GM20000 (cell line): Measurements from ENCODE around the gene SDHAF3.
"Not testable (repeated sequence)": the region's sequence is repeated elsewhere in the genome, so short reads cannot be mapped to it uniquely, and the experiment has no call there.

Experiments used
- DNase-seq: peaks from one replicate; pipeline ENCODE4 v3.0.0; 2012; ENCODE audit warnings: low spot score
- TF ChIP-seq, protein P1 (sequence below): IDR thresholded peaks from 2 replicates; pipeline ENCODE4 v1.5.1; 2012; ENCODE audit warnings: mild to moderate bottlenecking, control low read depth; ENCODE audit errors: extremely low read depth, missing control alignments

SDHAF3 gene

GRCh38 chr7:97116308-97116707 lies 1.2 kb upstream of the SDHAF3 start:
- TF ChIP-seq, protein P1, sequence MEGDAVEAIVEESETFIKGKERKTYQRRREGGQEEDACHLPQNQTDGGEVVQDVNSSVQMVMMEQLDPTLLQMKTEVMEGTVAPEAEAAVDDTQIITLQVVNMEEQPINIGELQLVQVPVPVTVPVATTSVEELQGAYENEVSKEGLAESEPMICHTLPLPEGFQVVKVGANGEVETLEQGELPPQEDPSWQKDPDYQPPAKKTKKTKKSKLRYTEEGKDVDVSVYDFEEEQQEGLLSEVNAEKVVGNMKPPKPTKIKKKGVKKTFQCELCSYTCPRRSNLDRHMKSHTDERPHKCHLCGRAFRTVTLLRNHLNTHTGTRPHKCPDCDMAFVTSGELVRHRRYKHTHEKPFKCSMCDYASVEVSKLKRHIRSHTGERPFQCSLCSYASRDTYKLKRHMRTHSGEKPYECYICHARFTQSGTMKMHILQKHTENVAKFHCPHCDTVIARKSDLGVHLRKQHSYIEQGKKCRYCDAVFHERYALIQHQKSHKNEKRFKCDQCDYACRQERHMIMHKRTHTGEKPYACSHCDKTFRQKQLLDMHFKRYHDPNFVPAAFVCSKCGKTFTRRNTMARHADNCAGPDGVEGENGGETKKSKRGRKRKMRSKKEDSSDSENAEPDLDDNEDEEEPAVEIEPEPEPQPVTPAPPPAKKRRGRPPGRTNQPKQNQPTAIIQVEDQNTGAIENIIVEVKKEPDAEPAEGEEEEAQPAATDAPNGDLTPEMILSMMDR, result no peak
- no peak for DNase-seq

DNA sequence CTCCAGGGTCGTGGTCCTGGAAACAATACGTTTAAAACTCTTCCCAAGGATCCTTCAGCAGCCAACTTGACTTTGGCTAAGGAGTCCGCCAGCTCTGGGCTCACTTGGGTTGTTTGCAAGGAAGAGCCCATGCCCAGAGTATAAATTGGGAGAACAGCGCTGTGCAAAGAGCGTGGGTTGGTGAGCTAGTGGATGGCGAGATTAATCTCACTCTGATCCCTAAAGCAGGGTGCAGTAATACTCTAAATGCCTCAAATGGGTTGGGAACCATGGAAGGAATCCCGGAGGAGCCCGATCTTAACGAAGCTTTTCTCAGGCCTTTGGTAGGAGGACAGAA lies 495 bp upstream of the SDHAF3 start:
- DNase-seq, result no peak
- TF ChIP-seq, protein P1, result no peak

DNA sequence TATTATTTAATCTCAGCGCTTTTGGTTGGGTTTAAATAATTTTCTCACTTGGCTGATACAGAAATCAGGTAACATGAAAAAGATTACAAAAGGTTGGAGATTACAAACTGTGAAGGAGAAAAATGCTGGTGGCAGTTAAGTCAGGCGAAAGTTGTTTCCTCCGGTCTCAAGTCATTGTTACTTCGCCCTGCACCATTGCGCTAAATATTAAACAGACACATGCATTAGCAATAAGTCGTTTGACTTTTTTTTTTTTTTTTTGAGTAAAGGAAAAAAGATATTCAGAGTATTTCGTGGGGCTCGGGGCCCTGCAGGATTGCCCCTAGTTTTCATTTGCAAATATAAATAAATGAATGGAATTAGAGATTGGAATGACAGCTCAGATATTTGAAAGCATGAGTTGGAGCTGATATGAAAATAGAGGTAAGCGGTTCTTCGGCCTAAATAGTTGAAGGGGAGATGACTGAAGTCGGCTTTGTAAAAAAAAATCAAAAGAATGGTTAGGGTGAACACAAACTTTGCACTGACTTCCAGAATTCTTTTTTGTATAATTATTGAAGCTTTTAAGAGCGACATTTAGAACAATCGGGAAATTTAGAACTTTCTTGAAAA lies 914 bp downstream of the SDHAF3 start:
- no peak for DNase-seq
- TF ChIP-seq, protein P1, result no peak

DNA sequence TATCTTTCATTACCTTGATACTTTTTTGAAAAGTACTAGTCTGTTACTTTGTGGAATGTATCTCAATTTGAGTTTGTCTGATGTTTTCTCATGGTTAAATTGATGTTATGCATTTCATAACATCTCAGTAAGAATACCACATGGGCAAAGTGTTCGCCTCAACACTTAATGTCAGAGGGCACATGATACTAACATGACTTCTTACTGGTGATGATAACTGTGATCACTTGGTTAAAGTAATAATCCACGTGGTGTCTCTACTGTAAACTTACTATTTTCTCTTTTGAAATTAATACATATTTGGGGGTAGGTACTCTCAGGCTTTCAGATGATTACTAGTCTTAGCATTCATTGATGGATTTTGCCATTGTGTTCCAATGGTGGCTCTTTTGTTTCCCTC lies 2.2 kb downstream of the SDHAF3 start:
- TF ChIP-seq, protein P1, result no peak
- no peak for DNase-seq

DNA sequence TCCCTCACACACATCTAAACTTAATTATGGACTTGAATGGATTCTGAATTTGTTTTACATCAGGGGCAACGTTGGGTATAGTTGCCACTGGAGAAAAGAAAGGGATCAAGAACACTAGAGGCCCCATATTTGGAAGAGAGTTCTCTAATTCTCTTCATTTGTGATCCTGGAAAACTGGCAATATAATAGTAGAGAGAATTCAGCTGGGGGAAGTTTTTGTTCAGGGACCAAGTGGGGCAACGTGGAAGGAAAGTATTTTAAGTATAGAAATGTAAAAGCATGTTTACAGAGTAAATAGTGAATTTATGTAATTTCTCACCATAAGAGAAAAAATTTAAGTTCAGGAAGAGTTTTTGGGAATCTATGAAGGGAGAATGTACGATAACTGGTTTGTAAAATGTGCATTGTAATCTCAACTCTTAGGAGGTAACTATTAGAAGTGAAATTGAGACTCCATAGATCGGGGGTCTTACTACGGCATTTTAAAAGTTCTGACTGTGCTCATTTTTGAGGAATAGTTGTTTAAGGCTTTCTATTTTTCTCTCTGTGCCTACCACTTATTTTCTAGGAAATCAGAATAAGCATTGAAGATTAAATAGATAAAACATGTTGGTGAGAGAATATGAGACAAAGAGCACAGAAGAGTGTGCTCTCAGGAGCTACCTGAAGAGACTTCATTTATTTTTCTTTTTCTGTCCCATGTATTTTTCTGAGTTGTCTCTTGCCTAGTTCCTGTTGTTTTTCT lies 3.4 kb downstream of the SDHAF3 start:
- no peak for DNase-seq
- TF ChIP-seq, protein P1, result no peak

GRCh38 chr7:97123115-97123514 lies 5.6 kb downstream of the SDHAF3 start:
- DNase-seq, result not testable (repeated sequence)

- TF ChIP-seq, protein P1, result no peak
- DNase-seq, result no peak
Observed at GRCh38 chr7:97126483-97127171, 9.1 kb downstream of the SDHAF3 start.
